H9 (cell line): ENCODE data around the gene RDH5. TPM values are rescaled to one million over a fixed set of nuclear protein-coding genes. Genes with fewer than 3 reads are reported as not detected.

Experiments
- DNase-seq: peaks from one replicate; pipeline ENCODE4 v3.0.0-alpha.2; 2017
- H2AFZ ChIP-seq: one replicate; pipeline ENCODE4 v1.6.1; 2013; ENCODE audit warnings: mild to moderate bottlenecking, low read length, control low read depth, moderate library complexity
- H2AK5ac ChIP-seq: 2 replicates; pipeline ENCODE4 v1.6.1; 2013; ENCODE audit warnings: low read length, control low read depth, mixed read lengths; ENCODE audit not compliant: insufficient read length
- H2BK120ac ChIP-seq: one replicate; pipeline ENCODE4 v1.6.1; 2013; ENCODE audit warnings: low read depth, mild to moderate bottlenecking, low read length, control low read depth, inconsistent platforms; ENCODE audit not compliant: poor library complexity, severe bottlenecking
- H2BK12ac ChIP-seq: 2 replicates; pipeline ENCODE4 v1.6.1; 2013; ENCODE audit warnings: low read length, control low read depth, mixed read lengths, low read depth; ENCODE audit not compliant: insufficient read length
- H2BK15ac ChIP-seq: 2 replicates; pipeline ENCODE4 v1.6.1; 2013; ENCODE audit warnings: low read depth, low read length, control low read depth
- H2BK20ac ChIP-seq: one replicate; pipeline ENCODE4 v1.6.1; 2013; ENCODE audit warnings: low read depth, mild to moderate bottlenecking, low read length, control low read depth, inconsistent platforms; ENCODE audit not compliant: poor library complexity, severe bottlenecking
- H2BK5ac ChIP-seq: 2 replicates; pipeline ENCODE4 v1.6.1; 2013; ENCODE audit warnings: low read length, control low read depth, mixed read lengths; ENCODE audit not compliant: insufficient read length
- H3K14ac ChIP-seq: 2 replicates; pipeline ENCODE4 v1.6.1; 2013; ENCODE audit warnings: low read length, control low read depth; ENCODE audit not compliant: insufficient read depth
- H3K18ac ChIP-seq: 2 replicates; pipeline ENCODE4 v1.6.1; 2013; ENCODE audit warnings: low read depth, mild to moderate bottlenecking, mixed read lengths, low read length, control low read depth; ENCODE audit not compliant: insufficient read length
- H3K23ac ChIP-seq: 2 replicates; pipeline ENCODE4 v1.6.1; 2013; ENCODE audit warnings: low read length, control low read depth, mixed read lengths, low read depth; ENCODE audit not compliant: insufficient read length
- H3K23me2 ChIP-seq: 2 replicates; pipeline ENCODE4 v1.6.1; 2013; ENCODE audit warnings: low read depth, mild to moderate bottlenecking, mixed read lengths, low read length, control low read depth; ENCODE audit not compliant: insufficient read length, poor library complexity, severe bottlenecking
- H3K27ac ChIP-seq: 2 replicates; pipeline ENCODE4 v1.5.1; 2013; ENCODE audit warnings: low read length, control low read depth, mixed read lengths, low read depth; ENCODE audit not compliant: insufficient read length
- H3K27me3 ChIP-seq: 2 replicates; pipeline ENCODE4 v1.6.1; 2013; ENCODE audit warnings: low read length, control low read depth, inconsistent platforms; ENCODE audit not compliant: insufficient read depth
- H3K4ac ChIP-seq: 2 replicates; pipeline ENCODE4 v1.6.1; 2013; ENCODE audit warnings: low read depth, mild to moderate bottlenecking, control low read depth, inconsistent platforms, low read length, moderate library complexity
- H3K4me1 ChIP-seq: 2 replicates; pipeline ENCODE4 v1.6.1; 2013; ENCODE audit warnings: low read length, control low read depth, inconsistent platforms; ENCODE audit not compliant: insufficient read depth
- H3K4me2 ChIP-seq: 2 replicates; pipeline ENCODE4 v1.6.1; 2013; ENCODE audit warnings: low read length, control low read depth, mixed read lengths; ENCODE audit not compliant: insufficient read length, insufficient read depth
- H3K56ac ChIP-seq: 2 replicates; pipeline ENCODE4 v1.6.1; 2013; ENCODE audit warnings: low read depth, mild to moderate bottlenecking, mixed read lengths, low read length, control low read depth; ENCODE audit not compliant: insufficient read length
- H3K79me1 ChIP-seq: 2 replicates; pipeline ENCODE4 v1.6.1; 2013; ENCODE audit warnings: low read depth, mild to moderate bottlenecking, moderate library complexity, low read length, control low read depth, inconsistent platforms; ENCODE audit not compliant: insufficient read depth, poor library complexity, severe bottlenecking
- H3K79me2 ChIP-seq: 2 replicates; pipeline ENCODE4 v1.6.1; 2013; ENCODE audit warnings: low read length, control low read depth, inconsistent platforms; ENCODE audit not compliant: insufficient read depth
- H3K9ac ChIP-seq: 2 replicates; pipeline ENCODE4 v1.6.1; 2013; ENCODE audit warnings: low read length, control low read depth, mixed read lengths; ENCODE audit not compliant: insufficient read length; ENCODE audit errors: extremely low read depth
- H3K9me3 ChIP-seq: one replicate; pipeline ENCODE4 v1.6.1; 2013; ENCODE audit warnings: low read depth, low read length, inconsistent platforms; ENCODE audit not compliant: control insufficient read depth
- H3T11ph ChIP-seq: one replicate; pipeline ENCODE4 v1.6.1; 2013; ENCODE audit warnings: mild to moderate bottlenecking, low read length, control low read depth, inconsistent platforms
- H4K20me1 ChIP-seq: one replicate; pipeline ENCODE4 v1.6.1; 2013; ENCODE audit not compliant: control insufficient read depth, insufficient read length, insufficient read depth
- H4K5ac ChIP-seq: 2 replicates; pipeline ENCODE4 v1.6.1; 2013; ENCODE audit warnings: low read depth, mild to moderate bottlenecking, mixed read lengths, low read length, control low read depth; ENCODE audit not compliant: insufficient read length
- H4K8ac ChIP-seq: replicated peaks from 2 replicates; pipeline ENCODE4 v1.6.1; 2013; ENCODE audit warnings: low read length, control low read depth, mixed read lengths, low read depth; ENCODE audit not compliant: insufficient read length
- H4K91ac ChIP-seq: 2 replicates; pipeline ENCODE4 v1.6.1; 2013; ENCODE audit warnings: low read depth, mild to moderate bottlenecking, moderate library complexity, mixed read lengths, low read length, control low read depth; ENCODE audit not compliant: insufficient read length
- H3K27ac Mint-ChIP-seq, 3 experiments: 2 replicates in 2 of 3; 3 replicates in 1 of 3; pipeline ENCODE4 v1.8.0; 2020 to 2021; ENCODE audit warnings: mixed read lengths in 3 of 3, mild to moderate bottlenecking in 1 of 3, moderate library complexity in 1 of 3
- H3K27me3 Mint-ChIP-seq: 2 replicates; pipeline ENCODE4 v1.8.0; 2021; ENCODE audit warnings: low read depth, mild to moderate bottlenecking, moderate library complexity, mixed read lengths
- H3K36me3 Mint-ChIP-seq, 3 experiments: 2 replicates in 2 of 3; 3 replicates in 1 of 3; pipeline ENCODE4 v1.8.0; 2020 to 2021; ENCODE audit warnings: low read depth in 3 of 3, mixed read lengths in 3 of 3; ENCODE audit not compliant: insufficient read depth in 1 of 3
- H3K4me1 Mint-ChIP-seq, 2 experiments: 2 replicates each; pipeline ENCODE4 v1.8.0; 2020; ENCODE audit warnings: mixed read lengths in 2 of 2
- H3K4me3 Mint-ChIP-seq, 2 experiments: 2 replicates in 1 of 2; 3 replicates in 1 of 2; pipeline ENCODE4 v1.8.0; 2020 to 2021; ENCODE audit warnings: mild to moderate bottlenecking in 2 of 2, mixed read lengths in 2 of 2, moderate library complexity in 1 of 2
- H3K9me3 Mint-ChIP-seq, 2 experiments: 2 replicates in 1 of 2; 3 replicates in 1 of 2; pipeline ENCODE4 v1.8.0; 2020; ENCODE audit warnings: mild to moderate bottlenecking in 2 of 2, mixed read lengths in 2 of 2, moderate library complexity in 1 of 2
- whole genome bisulfite sequencing: extraction: QIAGEN DNeasy Blood & Tissue Kit; methylation state at CpG from one replicate; pipeline ENCODE4 v1.1.7; 2013; ENCODE audit warnings: missing lambda C conversion rate, low lambda C conversion rate, mixed read lengths; ENCODE audit not compliant: insufficient read length; ENCODE audit errors: extremely low coverage; 5-methylcytosine and 5-hydroxymethylcytosine counted together
- total RNA-seq: library from RNA; stranded (reverse); gene quantifications from 2 replicates; pipeline ENCODE4 v1.2.1, GENCODE V29; 2021
- TF ChIP-seq, protein P1 (sequence below): fragments of 200-600 bp; sonication (generic); conservative IDR thresholded peaks from 3 replicates; pipeline ENCODE4 v1.8.0; 2021; ENCODE audit warnings: antibody characterized with exemption, mild to moderate bottlenecking

Gene RDH5
- total RNA-seq, 1 experiment from 2014 or later, result 6.6 TPM

DNA sequence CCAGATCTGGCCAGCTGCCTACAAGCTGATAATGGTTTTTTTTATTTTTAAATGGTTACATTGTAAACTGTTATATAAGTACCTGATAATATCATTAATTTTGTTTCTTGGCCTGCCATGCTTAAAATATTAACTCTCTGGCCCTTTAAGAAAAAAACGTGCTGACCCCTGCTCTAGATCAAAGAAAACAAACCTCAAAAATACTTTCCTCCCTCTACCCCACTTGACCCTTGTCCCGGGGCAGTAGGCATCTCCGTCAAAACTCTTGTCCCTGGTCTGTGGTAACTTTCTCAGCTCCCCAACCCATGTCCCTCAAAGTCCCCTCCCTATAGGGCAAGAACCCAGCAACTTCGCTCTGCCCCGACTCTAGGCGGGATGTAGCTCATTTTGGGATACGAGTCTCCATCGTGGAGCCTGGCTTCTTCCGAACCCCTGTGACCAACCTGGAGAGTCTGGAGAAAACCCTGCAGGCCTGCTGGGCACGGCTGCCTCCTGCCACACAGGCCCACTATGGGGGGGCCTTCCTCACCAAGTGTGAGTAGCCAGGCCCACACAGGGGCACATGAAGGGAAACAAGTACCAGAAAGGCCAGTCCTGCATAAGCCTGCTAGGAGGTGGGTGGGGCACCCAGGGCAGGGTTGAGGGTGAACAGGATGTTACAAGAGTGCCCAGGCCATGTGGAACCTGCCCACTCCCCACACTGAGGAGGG, 3.5 kb downstream of the RDH5 start:
- WGBS, result no CpG with 5 or more reads among the region's 10 CpGs
- Mint-ChIP-seq H3K4me3 (no peak overlapping the region), H3K9me3 (no peaks in the 10 kb centered on the region), H3K36me3 (peaks cover 21 to 54% (median 46%) of the 10 kb centered on the region in 3 experiments; a peak in 6 of 7 replicates), H3K27ac (peak overlapping the region in 1 of 3 experiments; percentile 81; a peak in 2 of 7 replicates), H3K4me1 (peaks cover 30 to 33% of the 10 kb centered on the region in 2 experiments), H3K27me3 (no peaks in the 10 kb centered on the region)
- H4K5ac ChIP-seq, result no peak overlapping the region
- peak; percentile 28 for DNase-seq
- no peak overlapping the region for H3K4ac ChIP-seq
- H4K91ac ChIP-seq, result no peak overlapping the region
- peaks cover 5% of the 10 kb centered on the region; the same call in 1 of the 2 replicates for H3K4me1 ChIP-seq
- H2BK15ac ChIP-seq, result no peak overlapping the region
- no peak overlapping the region for H2BK20ac ChIP-seq
- H3K9ac ChIP-seq, result no peak overlapping the region
- no peak overlapping the region for H3K14ac ChIP-seq
- peaks cover 7% of the 10 kb centered on the region for H3K23me2 ChIP-seq
- no peak overlapping the region for H3T11ph ChIP-seq
- no peak overlapping the region for H2BK120ac ChIP-seq
- H3K79me1 ChIP-seq, result peaks cover 7% of the 10 kb centered on the region
- no peak overlapping the region for H2AFZ ChIP-seq
- no peaks in the 10 kb centered on the region for H3K9me3 ChIP-seq
- H2AK5ac ChIP-seq, result no peak overlapping the region
- H4K20me1 ChIP-seq, result no peaks in the 10 kb centered on the region
- H2BK12ac ChIP-seq, result no peak overlapping the region
- peaks cover 7% of the 10 kb centered on the region; the same call in 1 of the 2 replicates for H3K79me2 ChIP-seq
- no peak overlapping the region for H3K56ac ChIP-seq
- H3K27ac ChIP-seq, result no peak overlapping the region
- no peak overlapping the region for H3K18ac ChIP-seq
- no peak overlapping the region for H3K4me2 ChIP-seq
- TF ChIP-seq, protein P1, sequence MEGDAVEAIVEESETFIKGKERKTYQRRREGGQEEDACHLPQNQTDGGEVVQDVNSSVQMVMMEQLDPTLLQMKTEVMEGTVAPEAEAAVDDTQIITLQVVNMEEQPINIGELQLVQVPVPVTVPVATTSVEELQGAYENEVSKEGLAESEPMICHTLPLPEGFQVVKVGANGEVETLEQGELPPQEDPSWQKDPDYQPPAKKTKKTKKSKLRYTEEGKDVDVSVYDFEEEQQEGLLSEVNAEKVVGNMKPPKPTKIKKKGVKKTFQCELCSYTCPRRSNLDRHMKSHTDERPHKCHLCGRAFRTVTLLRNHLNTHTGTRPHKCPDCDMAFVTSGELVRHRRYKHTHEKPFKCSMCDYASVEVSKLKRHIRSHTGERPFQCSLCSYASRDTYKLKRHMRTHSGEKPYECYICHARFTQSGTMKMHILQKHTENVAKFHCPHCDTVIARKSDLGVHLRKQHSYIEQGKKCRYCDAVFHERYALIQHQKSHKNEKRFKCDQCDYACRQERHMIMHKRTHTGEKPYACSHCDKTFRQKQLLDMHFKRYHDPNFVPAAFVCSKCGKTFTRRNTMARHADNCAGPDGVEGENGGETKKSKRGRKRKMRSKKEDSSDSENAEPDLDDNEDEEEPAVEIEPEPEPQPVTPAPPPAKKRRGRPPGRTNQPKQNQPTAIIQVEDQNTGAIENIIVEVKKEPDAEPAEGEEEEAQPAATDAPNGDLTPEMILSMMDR, result no peak
- H2BK5ac ChIP-seq, result no peak overlapping the region
- H3K23ac ChIP-seq, result no peak overlapping the region
- no peaks in the 10 kb centered on the region for H3K27me3 ChIP-seq
- H4K8ac ChIP-seq, result no peak overlapping the region
